Measurements from ENCODE around the gene FSIP1. TPM values are rescaled to one million over a fixed set of nuclear protein-coding genes. Genes with fewer than 3 reads are reported as not detected.

The FSIP1 gene
- total RNA-seq, 2 donors from 2014 or later = 0.33 TPM; not detected in 1

DNA sequence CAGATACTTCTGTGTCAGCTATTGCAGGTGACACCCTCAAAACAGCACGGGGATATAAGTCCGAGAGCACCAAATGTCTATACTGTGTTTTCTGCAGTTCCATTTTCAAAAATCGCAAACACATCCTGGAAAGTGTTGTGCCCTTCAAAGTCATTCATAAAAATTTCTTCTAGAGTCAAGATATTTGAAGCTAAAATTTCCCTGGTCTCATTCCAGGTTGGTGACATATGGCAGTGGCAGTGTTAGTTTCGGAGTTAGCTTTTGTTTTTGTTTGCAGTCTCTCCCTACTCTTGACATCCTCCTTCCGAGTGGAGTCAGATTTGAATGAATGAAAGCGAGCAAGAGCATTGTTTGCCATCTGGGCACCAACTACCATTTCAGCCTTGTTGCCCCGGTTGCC is 3.2 kb upstream of the FSIP1 start:
- no peak overlapping the region for H3K4me3 ChIP-seq
- no peak for ATAC-seq
- no peaks in the 10 kb centered on the region for H3K36me3 ChIP-seq (replicated peaks in 1 of 2; ENCODE audit: insufficient read depth in 1 of 2, low read depth in 2 of 2)
- TF ChIP-seq POLR2A (IDR thresholded peaks at IDR 0.05) = no peak
- TF ChIP-seq, protein P1, sequence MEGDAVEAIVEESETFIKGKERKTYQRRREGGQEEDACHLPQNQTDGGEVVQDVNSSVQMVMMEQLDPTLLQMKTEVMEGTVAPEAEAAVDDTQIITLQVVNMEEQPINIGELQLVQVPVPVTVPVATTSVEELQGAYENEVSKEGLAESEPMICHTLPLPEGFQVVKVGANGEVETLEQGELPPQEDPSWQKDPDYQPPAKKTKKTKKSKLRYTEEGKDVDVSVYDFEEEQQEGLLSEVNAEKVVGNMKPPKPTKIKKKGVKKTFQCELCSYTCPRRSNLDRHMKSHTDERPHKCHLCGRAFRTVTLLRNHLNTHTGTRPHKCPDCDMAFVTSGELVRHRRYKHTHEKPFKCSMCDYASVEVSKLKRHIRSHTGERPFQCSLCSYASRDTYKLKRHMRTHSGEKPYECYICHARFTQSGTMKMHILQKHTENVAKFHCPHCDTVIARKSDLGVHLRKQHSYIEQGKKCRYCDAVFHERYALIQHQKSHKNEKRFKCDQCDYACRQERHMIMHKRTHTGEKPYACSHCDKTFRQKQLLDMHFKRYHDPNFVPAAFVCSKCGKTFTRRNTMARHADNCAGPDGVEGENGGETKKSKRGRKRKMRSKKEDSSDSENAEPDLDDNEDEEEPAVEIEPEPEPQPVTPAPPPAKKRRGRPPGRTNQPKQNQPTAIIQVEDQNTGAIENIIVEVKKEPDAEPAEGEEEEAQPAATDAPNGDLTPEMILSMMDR (IDR thresholded peaks at IDR 0.05) = no peak
- no peak overlapping the region for H3K27ac ChIP-seq
- no peaks in the 10 kb centered on the region for H3K9me3 ChIP-seq
- H3K27me3 ChIP-seq = no peaks in the 10 kb centered on the region
- intact Hi-C loops (cut with DNase I) = no loop called here
- H3K4me1 ChIP-seq = peaks cover 40% of the 10 kb centered on the region
- WGBS, 2 donors = 82 to 86% methylated on average over 7 of the region's 7 CpGs
- DNase-seq = no peak

DNA sequence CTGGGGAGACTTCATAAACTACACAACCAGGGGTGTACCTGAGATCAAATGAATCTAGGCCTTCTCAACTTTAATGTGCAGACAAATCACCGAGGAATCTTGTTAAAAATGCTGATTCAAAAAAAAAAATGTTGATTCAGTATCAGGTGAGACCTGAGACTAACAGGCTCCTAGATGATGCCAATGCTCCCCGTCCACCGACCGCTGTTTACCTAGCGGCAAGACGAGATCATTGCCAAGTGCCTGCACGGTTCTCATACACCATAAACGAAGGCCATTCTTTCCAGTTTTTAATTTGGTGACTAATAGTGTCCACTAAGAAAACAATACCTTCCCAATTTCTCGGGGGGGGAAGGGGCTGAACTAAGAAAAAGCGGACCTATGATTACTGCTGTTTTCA is 2.5 kb upstream of the FSIP1 start:
- Histone ChIP-seq H3K4me3 (no peak overlapping the region), H3K9me3 (no peaks in the 10 kb centered on the region), H3K4me1 (peaks cover 40% of the 10 kb centered on the region), H3K36me3 (replicated peaks in 1 of 2; ENCODE audit: insufficient read depth in 1 of 2, low read depth in 2 of 2) (no peaks in the 10 kb centered on the region), H3K27ac (peak overlapping the region in 1 of 4 donors; percentile 45), H3K27me3 (no peaks in the 10 kb centered on the region)
- TF ChIP-seq, protein P1 (IDR thresholded peaks at IDR 0.05) = no peak
- no peak for TF ChIP-seq POLR2A (IDR thresholded peaks at IDR 0.05)
- WGBS, 2 donors = 19 to 32% methylated on average over 10 of the region's 10 CpGs
- DNase-seq = peak in 3 of 4 donors; percentile 16 to 53 (median 46)
- intact Hi-C loops (cut with DNase I) = no loop called here
- no peak for ATAC-seq

DNA sequence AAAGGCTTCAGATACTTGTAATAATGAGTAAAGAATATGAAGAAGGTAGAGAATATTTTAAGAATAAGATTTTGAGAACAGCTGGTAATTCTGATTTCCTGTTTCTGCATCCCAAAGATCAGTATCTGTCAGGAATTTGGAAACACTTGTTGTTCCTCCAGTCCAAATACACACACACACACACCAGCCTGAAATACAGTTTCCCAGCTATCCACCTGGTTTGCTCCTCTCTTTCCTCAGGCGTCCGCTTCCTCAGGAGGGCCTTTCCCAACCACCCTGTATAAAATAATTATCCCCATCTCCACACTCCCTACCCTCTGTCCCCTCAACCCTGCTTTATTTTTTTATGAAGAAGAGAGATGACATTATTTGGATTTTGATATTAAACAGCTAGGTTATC is 2.0 kb upstream of the FSIP1 start:
- intact Hi-C loops (cut with DNase I) = no loop called here
- Histone ChIP-seq H3K4me1 (peaks cover 40% of the 10 kb centered on the region), H3K4me3 (no peak overlapping the region), H3K27ac (peak overlapping the region in 1 of 4 donors; percentile 45), H3K27me3 (no peaks in the 10 kb centered on the region), H3K36me3 (replicated peaks in 1 of 2; ENCODE audit: insufficient read depth in 1 of 2, low read depth in 2 of 2) (no peaks in the 10 kb centered on the region), H3K9me3 (no peaks in the 10 kb centered on the region)
- 76 to 79% methylated on average over 2 of the region's 2 CpGs for WGBS, 2 donors
- ATAC-seq = no peak
- no peak for DNase-seq
- TF ChIP-seq, protein P1 (IDR thresholded peaks at IDR 0.05) = no peak
- TF ChIP-seq POLR2A (IDR thresholded peaks at IDR 0.05) = no peak

DNA sequence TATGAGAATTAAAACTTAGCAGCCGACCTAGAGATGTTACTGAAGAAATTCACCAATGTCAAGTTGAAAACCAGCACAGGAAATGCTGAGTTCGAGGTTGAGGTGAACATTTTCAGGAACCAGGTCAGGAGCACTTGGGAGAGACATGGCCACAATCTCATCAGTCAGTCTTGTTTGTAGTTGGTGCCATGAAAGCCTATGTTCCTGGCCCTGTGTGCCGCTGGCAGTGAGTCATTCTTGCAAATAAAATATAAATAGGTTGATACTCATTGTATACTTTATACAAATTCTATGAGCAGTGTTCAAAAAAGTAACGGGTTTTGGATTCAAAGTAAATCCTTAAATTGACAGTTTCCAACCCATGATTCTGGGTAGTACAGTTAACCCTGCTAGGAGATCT is 1.5 kb upstream of the FSIP1 start:
- DNase-seq = peak in 1 of 4 donors; percentile 23
- WGBS, 2 donors = 55 to 58% methylated on average over 4 of the region's 4 CpGs
- H3K4me3 ChIP-seq = no peak overlapping the region
- H3K4me1 ChIP-seq = peaks cover 40% of the 10 kb centered on the region
- TF ChIP-seq, protein P1 (IDR thresholded peaks at IDR 0.05) = no peak
- no peak for TF ChIP-seq POLR2A (IDR thresholded peaks at IDR 0.05)
- no peaks in the 10 kb centered on the region for H3K27me3 ChIP-seq
- intact Hi-C loops (cut with DNase I) = no loop called here
- no peaks in the 10 kb centered on the region for H3K36me3 ChIP-seq (replicated peaks in 1 of 2; ENCODE audit: insufficient read depth in 1 of 2, low read depth in 2 of 2)
- ATAC-seq = no peak
- H3K27ac ChIP-seq = no peak overlapping the region
- H3K9me3 ChIP-seq = no peaks in the 10 kb centered on the region

DNA sequence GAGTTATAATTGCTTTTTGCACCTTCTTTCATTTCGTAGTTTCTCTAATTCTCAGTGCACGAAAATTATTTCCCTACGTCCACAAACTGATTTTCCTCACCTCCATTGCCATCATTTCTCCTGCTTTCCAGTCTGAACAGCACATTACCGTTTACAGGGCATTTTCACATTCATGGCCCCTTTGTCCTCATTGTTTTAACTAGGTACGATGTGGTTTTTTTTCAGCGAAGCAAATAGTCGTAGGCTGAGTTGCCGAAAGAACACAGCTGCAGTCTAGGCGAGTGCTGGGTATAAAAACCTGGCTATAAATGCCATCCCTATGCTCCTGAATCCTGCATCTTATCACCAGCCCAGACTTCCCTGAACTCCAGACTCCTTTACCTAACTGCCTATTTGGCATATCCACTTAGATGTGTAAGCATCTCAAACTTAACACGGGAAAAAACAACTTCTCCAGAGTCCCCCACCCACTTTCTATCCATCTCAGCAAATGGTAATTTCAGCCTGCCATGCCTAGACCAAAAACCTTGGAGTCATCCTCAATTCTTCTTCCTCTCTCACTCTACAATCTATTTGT is 691 bp upstream of the FSIP1 start:
- ATAC-seq = no peak
- peaks cover 40% of the 10 kb centered on the region for H3K4me1 ChIP-seq

More for the DNA sequence above, 691 bp upstream of the FSIP1 start:
- DNase-seq = no peak
- TF ChIP-seq POLR2A (IDR thresholded peaks at IDR 0.05) = no peak
- TF ChIP-seq, protein P1 (IDR thresholded peaks at IDR 0.05) = no peak
- WGBS, 2 donors = 3% methylated on average over 10 of the region's 10 CpGs
- Histone ChIP-seq H3K36me3 (replicated peaks in 1 of 2; ENCODE audit: insufficient read depth in 1 of 2, low read depth in 2 of 2) (no peaks in the 10 kb centered on the region), H3K27ac (peak overlapping the region in 3 of 4 donors; percentile 5 to 83 (median 62)), H3K4me3 (peak overlapping the region; percentile 26 to 96), H3K27me3 (no peaks in the 10 kb centered on the region), H3K9me3 (no peaks in the 10 kb centered on the region)
- intact Hi-C loops (cut with DNase I) = no loop called here

All from body of pancreas (tissue), 4 donors.